GM23248 (cell line): ENCODE results near the gene PTK7.

Experiments
- EZH2 ChIP-seq: fragments of 200-600 bp; sonication (generic); IDR thresholded peaks from 2 replicates; pipeline ENCODE4 v1.6.1; 2018; ENCODE audit warnings: antibody characterized with exemption, mild to moderate bottlenecking; ENCODE audit not compliant: insufficient read depth, poor library complexity, severe bottlenecking
- EZH2phosphoT487 ChIP-seq: fragments of 200-600 bp; sonication (generic); IDR thresholded peaks from 2 replicates; pipeline ENCODE4 v1.6.1; 2018; ENCODE audit warnings: antibody characterized with exemption, moderate library complexity, mild to moderate bottlenecking, low read depth; ENCODE audit not compliant: insufficient read depth

GRCh38 chr6:43045371-43045930, 30.7 kb upstream of the PTK7 start:
- TF ChIP-seq EZH2: no peak
- no peak for TF ChIP-seq EZH2phosphoT487
